GM19239 (cell line): ENCODE results near the gene TTC39C.
"Not testable (repeated sequence)": the region's sequence is repeated elsewhere in the genome, so short reads cannot be mapped to it uniquely, and the experiment has no call there.

Experiments
- DNase-seq: peaks from one replicate; pipeline ENCODE4 v3.0.0; 2011; ENCODE audit warnings: low spot score; ENCODE audit not compliant: insufficient read length
- FAIRE-seq: peaks from 2 replicates; lab custom pipeline; 2011; peaks lifted over from hg19 to GRCh38; lab: Jason Lieb, UNC

The TTC39C gene

DNA sequence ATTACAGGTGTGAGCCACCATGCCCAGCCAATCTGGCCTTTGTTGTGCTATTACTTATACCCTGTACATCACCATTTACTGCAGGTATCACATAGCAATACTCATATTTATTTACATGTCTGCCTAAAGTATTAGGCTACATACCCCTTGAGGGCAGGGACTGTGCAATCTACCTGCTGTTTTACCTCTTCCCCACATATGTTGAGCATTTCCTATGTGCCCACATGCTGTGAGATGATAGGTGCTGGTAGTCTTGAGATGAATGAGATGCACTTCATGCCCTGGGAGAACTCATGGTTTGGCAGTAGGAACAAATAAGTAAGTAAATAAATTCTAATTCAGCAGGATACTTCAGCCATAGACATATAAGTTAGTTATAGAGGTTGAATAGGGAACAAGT is 59.2 kb downstream of the TTC39C start:
- no peak for DNase-seq
- no peak for FAIRE-seq

DNA sequence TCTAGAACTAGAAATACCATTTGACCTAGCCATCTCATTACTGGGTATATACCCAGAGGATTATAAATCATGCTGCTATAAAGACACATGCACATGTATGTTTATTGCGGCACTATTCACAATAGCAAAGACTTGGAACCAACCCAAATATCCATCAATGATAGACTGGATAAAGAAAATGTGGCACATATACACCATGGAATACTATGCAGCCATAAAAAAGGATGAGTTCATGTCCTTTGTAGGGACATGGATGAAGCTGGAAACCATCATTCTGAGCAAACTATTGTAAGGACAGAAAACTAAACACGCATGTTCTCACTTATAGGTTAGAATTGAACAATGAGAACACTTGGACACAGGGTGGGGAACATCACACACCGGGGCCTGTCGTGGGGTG is 60.2 kb downstream of the TTC39C start:
- FAIRE-seq, DNase-seq: not testable (repeated sequence)

DNA sequence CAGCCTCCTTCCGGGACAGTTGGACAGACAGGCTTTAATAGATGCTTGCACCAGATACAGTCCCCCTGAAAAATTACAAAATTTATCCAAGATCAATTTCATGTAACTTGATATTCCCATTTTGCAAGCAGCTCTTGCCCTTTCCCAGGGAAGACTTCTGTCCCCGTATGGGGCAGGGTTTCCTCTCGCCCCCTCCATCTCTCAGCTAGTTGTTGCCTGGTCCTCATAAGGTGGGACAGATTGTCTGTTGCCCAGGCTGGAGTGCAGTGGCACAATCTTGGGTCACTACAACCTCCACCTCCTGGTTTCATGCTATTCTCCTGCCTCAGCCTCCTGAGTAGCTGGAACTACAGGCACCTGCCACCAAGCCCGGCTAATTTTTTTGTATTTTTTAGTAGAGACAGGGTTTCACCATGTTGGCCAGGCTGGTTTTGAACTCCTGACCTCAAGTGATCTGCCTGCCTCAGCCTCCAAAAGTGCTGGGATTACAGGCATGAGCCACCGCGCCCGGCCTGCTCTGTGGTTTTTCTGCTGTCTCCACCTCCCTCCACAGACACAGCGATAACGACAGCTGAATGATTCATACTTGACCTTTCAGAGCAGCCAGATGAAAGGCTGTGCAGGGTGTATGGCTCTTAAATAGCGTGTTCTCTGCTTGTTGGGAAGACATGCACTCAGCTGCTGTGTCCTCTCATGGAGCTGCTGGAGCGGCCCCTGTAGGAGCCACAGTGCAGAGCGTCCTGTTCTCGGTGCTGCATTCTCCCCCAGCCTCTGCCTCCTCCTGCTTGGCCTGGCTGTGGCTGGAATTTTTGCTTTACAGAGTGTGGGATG is 61.4 kb downstream of the TTC39C start:
- DNase-seq (no peak), FAIRE-seq (no peak)

DNA sequence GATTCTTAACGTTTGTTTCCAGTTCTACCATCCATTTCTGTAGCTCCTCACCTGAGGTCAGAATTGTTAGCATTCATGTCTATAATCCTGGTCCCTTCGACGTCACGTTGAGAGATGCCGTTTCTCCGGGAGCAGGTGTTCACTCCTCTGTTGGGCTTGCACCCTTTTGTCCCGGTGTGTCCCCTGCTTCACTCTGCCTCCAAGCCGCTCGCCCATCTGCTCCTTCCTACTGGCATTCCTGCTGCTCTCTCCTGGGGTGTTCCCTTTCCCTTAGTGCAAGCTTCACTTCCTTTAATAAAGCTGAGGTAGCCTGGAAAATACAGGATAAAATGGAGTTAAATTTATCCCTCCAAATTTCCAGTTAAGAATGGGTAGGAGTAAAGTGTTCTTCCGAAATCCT is 62.4 kb downstream of the TTC39C start:
- no peak for DNase-seq
- no peak for FAIRE-seq

DNA sequence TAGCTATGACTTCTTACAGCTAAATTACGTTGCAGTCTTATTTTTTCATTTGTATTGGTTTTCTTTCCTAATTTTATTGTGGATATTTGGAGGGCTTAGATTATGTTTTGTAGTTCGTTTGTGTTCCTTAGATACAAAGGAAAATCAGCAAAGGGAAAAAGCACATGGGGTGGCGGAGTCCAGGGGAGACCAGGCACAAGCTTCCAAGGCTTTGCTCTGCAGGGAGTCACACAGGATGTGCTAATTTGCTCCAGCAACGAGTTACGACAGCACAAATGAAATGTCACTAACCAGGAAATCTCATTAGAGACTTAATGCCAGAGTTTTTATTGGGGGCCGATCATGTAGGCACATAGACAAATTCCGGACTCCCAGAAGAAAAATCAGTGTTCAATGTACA is 63.8 kb downstream of the TTC39C start:
- no peak for DNase-seq
- no peak for FAIRE-seq

DNA sequence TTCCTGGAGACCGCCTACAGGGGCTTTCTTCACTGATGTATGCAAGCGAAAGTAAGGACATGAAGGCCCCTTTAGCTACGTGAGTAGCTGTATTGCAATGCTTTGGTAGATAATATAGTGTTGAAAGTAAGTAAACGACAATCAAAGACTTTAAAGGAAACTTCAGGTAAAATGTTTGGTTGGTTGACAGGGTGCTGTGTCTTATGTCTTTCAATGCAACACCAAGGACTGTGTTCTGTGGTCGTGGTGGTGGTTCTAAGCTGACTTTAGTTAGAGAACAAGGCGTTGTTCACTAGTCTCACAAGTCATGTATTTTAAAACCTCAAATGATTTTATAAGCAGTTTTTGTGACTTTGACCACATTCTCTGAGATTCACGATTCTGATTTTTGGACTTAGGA is 66.3 kb downstream of the TTC39C start:
- DNase-seq (no peak), FAIRE-seq (no peak)

DNA sequence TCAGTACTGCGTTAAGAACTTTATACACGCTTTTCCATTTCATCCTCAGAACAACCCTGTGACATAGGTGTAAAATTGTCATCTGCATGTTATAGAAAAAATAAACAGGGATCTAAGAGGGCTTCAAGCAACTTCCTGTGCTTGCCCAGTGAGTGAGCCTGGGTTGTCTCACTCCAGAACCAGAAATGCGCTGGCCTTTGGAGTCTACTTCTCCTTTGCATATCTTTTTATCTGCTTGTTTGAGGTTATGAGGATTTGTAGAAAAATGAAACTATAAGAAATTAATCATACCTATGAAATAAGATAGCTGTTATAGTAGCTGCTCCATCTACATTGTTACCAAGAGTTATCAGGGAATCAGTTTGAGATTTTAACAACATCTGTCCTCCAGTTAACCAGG is 69.0 kb downstream of the TTC39C start:
- DNase-seq (no peak), FAIRE-seq (no peak)

DNA sequence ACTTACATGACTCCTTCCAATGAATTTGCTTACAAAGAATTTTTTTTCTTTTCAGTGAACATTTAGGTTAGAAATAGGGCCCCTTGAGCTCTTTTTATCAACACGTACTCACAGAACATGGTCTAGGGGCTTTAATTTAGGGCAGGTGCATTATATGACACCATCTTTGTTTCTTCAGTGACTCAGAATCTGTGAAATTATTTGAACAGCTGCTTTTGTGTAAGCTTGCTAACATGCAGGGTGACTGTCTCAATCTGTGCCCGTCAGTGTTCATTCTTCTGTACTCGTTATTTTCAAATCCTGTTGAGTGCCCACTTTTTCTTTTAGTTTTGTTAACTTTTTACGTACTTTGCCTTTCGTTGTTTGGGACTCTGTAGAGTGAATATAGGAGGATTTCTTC is 71.5 kb downstream of the TTC39C start:
- DNase-seq (no peak), FAIRE-seq (no peak)

DNA sequence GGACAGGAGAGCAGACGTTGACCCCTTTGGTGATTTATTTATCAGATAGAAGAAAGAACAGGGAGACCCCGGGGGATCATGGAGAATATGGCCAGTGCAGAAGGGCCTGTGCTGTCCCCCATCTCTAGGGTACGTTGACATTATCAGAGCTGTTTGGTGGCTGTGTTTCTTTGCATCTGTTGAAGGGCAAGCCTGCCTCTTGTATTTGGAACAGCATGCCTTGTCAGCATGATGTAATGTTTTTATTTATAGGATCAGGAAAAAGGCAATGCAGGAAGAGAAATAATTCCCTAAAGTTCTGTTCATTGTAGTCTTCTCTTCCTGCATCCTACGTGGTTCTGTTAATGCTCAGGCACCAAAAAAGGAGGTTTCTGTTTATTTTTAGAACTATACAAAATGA is 74.5 kb downstream of the TTC39C start:
- no peak for FAIRE-seq
- no peak for DNase-seq

DNA sequence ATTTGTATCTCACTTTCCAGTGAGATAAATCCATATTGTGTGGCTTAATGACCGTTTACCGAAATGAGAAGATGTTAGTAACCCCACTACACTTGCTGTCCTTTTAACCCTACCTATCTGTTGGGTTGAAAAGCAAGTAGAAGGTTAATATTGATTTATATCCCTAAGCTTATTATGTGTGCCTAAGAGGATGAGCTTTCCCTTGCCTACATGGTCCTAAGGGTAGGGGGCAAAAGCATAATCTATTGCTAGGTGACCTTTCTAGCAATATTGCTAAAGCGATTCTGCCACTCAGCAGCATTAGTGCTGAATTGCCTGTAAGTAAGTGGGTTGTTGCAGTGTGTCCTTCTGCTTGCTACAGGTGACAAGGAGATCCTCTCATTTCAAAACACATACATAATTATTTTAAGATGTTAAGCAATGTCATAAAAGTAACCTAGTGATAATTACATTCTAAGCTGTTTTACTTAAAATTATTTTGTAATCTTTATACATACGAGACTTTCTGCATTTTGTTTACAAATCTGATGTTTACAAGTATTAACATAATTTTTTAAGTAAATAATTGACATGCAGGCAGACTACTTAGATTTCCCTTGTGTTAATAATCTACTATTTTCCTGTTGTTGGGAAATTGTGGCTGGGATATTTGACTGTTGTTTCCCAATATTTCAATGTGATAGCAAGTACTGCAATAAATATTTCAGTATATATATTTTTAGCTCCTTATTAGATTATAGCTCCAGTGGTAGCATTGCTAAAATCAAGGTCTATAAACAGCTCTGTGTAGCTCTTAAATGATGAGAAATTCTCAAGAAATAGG is 75.2 kb downstream of the TTC39C start:
- FAIRE-seq (no peak), DNase-seq (no peak)

DNA sequence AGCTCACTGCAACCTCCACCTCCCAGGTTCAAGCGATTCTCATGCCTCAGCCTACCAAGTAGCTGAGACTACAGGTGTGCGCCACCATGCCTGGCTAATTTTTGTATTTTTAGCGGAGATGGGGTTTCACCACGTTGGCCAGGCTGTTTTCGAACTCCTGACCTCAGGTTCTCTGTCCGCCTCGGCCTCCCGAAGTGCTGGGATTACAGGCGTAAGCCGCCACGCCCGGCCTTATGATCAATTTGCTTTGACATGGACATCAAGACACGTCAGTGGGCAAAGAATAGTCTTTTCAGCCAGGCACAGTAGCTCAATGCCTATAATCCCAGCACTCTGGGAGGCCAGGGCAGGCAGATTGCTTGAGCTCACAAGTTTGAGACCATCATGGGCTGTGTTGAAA is 76.3 kb downstream of the TTC39C start:
- DNase-seq (no peak), FAIRE-seq (no peak)

DNA sequence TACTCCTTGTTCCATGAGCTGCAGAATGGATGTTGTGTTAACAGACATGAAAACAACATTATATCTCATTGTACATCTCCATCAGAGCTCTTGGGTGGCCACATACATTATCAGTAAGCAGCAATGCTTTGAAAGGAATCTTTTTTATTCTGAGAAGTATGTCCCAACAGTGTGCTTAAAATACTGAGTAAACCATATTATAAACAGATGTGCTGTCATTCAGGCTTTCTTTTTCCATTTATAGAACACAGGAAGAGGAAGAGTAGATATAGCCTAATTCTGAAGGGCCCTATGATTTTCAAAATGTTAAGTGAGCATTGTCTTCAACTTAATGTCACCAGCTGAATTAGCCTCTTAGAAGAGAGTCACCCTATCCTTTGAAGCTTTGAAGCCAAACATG is 80.0 kb downstream of the TTC39C start:
- DNase-seq: no peak
- FAIRE-seq: no peak

DNA sequence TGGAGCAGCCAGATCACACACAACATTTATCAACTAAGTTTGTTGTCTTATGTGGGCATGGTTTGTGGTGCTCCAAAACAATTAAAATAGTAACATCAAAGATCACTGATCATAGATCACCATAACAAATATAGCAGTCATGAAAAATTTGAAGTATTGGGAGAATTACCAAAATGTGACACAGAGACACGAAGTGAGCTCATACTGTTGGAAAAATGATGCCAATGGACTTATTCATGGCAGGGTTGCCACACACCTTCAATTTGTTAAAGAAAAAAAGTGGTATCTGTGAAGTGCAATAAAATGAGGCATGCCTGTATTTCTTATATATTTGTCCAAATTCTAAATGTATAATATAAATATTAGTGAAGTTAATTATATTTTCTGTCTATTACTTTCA is 81.4 kb downstream of the TTC39C start:
- FAIRE-seq: no peak
- DNase-seq: no peak

DNA sequence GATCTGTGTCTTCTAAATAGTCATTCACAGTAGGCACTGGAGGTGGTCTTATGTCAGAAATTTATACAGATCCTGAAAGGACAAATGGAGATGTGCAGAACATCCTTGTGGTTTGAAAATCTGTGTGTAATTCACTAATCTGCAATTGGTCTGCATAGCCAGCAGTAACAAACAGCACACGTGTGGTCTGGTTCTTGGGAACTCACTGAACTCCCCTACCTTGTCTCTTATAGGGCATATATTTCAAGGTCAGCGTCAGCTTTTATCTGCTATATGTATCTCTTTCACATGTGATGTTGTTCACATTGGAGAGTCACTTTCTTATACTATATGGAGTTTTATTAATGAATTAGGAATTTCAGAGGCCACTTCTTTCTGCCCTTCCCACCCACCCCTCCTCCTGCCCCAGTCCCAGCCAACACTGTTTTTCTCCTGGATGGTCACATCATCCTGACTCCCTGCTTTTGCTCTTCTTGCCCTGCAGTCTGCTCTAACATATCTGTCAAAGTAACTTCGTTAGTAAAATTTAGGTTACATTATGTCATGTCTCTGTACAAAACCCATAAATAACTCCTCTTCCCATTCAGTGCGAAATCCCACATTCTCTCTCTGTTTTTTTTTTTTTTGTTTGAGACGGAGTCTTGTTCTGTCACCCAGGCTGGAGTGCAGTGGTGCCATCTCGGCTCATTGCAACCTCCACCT is 88.9 kb downstream of the TTC39C start:
- FAIRE-seq: no peak
- DNase-seq: no peak

DNA sequence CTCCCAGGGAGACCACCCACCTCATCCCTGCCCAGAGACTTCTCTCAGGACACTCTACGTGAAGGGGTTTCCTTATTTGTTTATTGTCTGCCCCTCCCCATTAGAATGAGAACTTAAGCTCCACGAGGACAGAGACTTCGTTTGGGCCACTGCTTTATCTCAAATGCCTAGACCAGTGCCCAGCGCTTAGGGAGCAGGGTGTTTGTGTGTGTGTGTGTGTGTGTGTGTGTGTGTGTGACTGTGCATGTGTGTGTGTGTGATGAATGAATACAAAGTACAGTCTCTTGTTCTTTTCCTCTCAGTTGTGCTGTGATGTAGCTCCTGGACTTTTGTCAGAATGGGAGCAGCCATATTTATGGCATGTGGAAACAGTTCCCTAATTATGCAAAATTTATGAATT is 89.9 kb downstream of the TTC39C start:
- no peak for FAIRE-seq
- no peak for DNase-seq

DNA sequence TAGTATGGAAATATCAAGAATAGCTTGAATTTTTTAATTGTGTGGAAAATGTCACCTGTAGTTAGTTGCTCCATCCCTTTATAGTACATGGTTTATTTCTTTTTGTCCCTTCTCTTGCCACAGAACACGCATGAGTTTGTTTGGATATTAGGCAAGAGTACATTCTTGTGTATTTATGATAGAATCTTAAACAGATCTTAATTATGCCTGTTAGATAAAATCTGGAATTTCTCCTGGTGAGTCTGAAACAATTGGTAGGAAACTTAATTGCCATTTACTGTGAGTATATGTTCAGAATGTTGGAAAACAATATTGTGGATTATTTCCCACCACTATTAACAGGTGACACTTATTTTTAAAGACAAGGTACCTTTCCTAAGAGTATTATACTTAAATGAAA is 94.1 kb downstream of the TTC39C start:
- FAIRE-seq (no peak), DNase-seq (no peak)

DNA sequence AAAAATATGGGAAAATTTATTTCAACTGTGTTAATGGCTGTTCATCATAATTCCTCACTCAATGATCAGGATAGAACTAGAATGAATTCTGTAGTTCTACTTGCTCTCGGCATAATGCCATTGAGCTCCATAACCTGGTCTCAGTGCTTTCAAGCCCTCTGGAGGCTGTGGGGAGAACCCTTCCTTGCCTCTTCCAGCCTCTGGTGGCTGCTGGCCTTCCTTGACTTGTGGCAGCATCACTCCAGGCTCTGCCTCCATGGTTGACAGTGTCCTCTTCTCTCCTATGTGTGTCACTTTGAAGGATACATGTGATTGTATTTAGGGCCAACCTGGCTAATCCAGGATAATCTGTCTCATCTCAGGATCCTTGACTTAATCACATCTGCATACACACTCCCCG is 97.4 kb downstream of the TTC39C start:
- DNase-seq (no peak), FAIRE-seq (no peak)

DNA sequence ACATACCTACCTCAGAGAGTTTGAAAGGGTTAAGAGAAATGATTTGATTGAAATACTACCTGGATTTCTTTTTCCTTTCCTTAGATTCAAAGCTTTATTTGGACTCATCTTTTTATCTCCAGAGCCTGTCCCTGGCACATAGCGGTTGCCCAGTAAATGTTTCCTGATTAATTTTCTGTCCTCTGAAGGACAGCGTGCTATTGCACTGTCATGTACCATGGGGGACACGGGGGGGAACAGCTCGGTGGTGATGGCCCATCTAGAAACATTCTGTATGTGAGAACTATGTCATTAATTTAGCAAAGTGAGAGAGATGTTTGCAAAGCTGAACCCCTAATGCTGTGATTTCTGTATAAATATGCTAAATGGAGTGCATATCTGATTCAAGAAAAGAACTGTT is 97.9 kb downstream of the TTC39C start:
- FAIRE-seq: no peak
- DNase-seq: no peak

DNA sequence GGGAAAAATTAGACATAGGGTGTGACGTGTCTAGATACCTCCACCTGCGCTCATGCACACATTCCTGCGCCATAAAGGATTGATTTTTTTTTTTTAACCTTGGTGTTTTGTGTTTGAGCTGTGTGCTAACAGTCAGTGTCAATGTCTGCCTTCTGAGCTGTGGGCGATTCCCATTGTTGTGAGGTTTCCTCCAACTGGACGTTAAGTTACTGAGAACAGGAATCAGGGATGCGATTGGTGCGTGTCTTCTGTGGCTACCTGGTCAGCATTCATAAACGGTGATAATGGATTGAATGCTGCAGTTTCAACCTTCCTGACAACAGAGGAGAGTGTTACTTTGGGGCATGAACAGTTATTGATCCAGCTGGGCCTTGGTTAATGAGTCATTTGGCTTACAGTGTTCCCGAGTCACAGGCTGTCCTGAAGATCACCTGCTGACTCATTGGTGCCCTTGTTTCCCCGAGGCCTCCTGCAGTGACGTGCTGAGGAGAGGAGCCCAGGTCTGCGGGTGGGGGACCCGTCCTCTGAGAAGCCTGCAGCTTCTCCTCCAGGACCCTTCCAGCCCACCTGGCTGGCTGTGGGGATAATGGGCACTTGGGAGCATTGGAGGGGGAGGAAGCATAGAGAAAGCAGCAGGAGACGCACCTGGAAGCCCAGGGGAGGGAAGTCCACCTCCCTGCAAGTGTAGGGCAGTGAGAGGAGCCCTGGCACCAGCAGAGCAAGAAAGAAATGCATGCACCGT is 98.5 kb downstream of the TTC39C start:
- DNase-seq (no peak), FAIRE-seq (no peak)

DNA sequence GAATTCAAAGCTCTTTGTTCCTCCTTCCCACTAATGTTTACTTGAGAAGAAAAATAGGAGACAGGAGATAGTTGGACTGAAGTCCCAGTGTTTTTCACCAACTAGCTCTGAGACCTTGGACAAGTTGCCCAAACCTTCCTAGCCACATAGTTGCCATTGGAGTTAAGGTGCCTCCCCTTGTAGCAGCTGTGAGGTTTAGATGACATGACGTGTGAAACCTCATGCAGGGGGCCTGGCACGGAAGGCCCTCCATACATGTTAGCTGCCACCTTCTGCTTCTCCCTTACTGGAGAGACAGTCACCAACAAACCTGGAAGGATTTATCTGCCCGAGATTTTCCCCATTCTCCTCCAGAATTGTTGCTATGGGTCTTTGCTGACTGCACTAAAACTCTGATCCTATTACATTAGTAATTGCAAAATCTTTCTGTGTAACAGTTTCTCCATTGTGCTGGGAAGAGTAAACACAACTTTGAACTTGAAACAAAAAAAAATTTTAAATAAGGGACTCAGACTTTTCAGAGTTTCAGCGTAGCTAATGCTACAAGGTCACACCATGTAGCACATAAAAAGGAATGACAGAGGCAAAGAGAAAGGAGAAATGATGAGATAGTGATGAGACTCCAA is 100.5 kb downstream of the TTC39C start:
- DNase-seq: no peak
- no peak for FAIRE-seq
